Lung microvascular endothelial cell (primary cell): Measurements from ENCODE around the gene ADAMTSL4. TPM values are rescaled to one million over a fixed set of nuclear protein-coding genes. Genes with fewer than 3 reads are reported as not detected.
"Not testable (repeated sequence)": the region's sequence is repeated elsewhere in the genome, so short reads cannot be mapped to it uniquely, and the experiment has no call there.

Experiments
- DNase-seq, 2 donors: peaks; one replicate each; pipeline versions ENCODE4 v3.0.0 to v3.0.0-alpha.2; 2010; ENCODE audit warnings: low read depth in 2 of 2
- total RNA-seq: library from RNA; depleted of rRNA; stranded (reverse); fragments of >200 nt; gene quantifications from 2 replicates; pipeline ENCODE4 v1.2.1, GENCODE V29; 2014

ADAMTSL4 gene
- total RNA-seq, 1 donor from 2014 or later = 0.20 TPM

DNA sequence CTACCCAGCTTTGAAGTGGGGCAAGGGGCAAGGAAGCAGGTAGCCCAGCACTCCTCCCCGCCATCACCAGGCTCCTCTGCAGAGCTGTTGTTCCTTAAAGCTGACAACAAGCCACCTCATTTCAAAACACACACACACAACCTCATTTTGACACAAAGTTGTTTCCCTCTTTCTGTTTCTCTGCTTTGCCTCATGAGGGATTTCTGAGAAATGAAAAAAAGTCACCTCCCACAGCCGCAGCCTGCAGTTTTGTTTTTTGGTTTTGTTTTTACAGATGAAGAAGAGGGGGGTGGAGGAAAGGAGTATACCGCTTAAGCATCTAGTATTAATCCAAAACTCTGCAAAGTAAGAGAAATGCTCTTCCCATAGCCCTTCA is 18.1 kb downstream of the ADAMTSL4 start:
- DNase-seq = no peak

DNA sequence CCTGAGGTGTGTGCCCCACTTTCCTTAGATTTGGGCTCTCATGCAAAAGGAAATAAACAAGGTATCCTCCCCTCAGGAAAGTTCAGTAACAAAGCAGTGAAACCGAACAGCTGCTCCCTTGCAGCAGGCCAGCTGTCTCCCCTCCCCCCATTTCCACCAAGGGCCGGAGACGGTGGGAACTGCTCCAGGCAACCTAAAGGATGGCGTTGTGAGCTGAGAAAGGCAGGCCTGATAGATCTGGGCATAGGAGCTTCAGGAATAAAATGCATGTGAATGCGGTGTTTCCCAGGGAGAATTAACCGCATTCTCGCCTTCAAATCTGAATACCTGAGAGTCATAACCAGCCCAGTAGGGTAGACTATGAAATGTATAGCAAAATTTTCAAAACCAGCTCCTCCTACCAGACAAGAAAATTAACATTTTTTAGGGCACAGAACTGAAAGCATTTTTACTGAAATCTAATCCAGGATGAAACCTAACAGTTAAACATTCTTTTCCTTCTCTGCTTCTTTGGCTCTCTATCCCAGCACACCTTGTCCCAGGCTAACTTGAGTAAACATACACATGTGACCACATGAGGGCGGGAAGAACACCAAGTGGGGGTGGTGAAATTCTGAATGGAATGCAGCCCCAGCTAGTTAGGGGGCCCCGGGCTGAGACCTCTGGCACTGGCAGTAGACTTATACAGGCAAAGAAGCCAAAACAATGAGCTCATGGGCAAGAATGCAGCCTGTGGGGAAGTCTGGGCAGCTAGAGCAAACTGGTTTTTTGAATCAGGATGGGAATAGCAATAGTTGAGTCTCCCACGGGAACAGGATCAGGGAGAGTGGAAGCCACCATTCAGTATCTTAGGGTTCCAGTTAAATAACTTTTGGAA is 18.7 kb downstream of the ADAMTSL4 start:
- peak; percentile 93 to 98 for DNase-seq

DNA sequence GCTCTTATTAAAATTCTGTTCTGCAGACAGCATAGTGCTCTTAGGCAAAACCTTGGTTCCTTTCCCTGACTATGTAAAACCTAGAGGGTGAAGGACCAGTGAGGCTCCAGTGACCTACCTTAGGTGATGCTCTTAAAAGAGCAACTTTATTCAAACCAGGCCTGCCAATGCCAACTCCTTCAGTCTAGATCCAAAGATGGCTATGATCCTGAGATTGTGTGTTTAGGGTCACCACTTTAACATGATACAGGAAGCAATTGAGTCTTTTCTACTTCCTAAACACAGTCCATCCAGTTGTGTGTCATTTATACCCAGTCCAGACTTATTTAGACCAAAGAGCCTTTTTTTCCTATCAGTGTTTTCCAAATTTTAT is 19.4 kb downstream of the ADAMTSL4 start:
- DNase-seq = peak in 1 of 2 donors; percentile 71

DNA sequence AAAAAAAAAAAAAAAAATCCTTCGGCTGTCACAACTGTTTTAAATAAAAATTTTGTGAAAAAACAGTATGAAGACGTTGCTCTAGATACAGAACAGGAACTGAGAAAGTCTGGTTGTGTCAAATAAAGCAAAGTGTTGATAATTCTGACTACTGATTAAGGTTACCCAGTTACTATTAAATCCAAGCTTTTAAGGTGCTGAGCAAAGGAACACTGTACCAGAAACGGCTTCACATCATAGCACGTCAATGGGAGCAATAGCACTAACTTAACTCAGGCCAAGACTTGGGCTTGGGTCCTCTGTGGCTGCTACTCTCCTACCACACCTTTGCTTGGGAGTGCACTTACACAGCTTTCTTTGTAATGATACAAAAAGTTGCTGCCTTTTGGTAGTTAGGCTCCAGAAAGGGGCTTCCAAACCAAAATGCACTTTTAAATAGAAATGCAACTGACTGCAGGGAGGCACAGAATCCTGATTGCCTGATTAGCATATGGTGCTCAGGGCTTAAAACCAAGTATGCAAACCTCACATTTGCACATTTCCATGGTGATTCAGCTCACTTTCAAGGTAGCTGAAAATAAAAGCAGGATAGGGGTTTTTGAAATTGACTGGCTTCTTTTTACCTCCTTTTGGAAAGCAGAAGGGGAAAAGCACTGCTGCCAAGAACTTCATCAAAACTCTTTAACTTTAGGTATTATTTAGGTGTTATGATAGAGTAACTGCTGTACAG is 23.9 kb downstream of the ADAMTSL4 start:
- peak; percentile 10 to 16 for DNase-seq

DNA sequence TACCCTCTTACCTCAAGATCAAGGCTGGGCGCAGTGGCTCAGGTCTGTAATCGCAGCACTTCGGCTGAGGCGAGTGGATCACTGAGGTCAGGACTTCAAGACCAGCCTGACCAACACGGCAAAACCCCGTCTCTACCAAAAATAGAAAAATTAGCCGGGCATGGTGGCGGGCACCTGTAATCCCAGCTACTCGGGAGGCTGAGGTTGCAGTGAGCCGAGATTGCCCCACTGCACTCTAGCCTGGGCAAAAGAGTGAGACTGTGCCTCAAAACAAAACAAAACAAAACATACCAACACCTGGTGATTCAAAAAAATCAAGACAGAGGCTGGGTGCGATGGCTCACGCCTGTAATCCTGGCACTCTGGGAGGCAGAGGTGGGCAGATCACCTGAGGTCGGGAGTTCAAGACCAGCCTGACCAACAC is 24.5 kb downstream of the ADAMTSL4 start:
- peak in 1 of 2 donors; percentile 12 for DNase-seq

DNA sequence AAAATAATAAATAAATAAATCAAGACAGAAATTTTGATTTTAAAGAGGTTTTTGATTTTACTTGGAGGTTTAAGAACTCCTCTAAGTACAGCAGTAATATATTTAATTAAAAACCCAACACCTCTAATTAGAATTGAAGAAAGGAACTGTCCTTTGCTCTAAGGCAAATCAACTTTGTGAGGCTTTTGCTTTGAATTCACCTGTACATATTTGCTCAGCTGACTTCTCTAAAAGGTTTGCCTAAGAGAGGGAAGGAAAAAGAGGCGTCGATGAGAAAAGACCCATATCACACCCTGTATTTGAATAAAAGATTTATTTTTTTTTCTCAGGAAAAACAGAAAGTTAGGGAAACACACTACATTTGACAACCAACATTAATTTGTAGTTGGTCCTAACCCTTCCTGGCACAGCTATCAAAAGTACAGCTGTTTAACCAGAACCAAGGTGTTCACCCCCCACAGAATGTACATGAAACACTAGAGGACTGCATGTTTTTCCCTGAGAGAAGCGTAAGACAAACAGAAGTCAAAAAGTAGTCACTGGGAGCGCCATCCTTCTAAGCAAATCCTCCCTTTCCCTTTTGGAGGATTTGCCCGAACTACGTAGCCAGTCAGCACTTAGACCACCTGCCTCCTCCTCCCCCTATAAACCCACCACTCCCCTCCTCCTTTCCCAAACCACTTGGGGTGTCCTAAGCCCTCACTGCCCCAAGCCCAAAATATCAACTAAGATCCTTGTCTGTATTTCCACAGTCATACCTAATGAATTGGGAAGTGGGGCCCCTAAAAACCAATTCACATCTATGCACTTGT is 25.3 kb downstream of the ADAMTSL4 start:
- DNase-seq = peak; percentile 9 to 38

DNA sequence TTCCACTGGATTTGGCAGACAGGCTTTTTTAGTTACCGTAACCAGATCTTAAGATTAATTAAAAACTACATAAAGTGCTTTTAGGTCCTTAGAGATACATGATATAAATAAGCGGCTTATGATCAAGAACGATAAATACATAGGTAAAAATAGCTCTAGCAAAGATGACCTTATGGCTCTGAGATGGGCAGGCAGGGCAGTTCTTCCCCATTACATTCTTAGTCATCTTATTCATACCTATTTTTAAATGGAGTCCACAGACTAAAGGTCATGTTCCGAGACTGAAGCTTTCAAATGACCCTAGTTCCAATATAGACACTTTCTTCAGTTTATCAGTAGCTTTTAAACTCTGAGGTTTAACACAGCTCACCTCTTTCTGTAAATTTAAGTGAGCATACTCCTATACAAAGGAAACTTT is 25.9 kb downstream of the ADAMTSL4 start:
- DNase-seq = peak; percentile 5 to 31

DNA sequence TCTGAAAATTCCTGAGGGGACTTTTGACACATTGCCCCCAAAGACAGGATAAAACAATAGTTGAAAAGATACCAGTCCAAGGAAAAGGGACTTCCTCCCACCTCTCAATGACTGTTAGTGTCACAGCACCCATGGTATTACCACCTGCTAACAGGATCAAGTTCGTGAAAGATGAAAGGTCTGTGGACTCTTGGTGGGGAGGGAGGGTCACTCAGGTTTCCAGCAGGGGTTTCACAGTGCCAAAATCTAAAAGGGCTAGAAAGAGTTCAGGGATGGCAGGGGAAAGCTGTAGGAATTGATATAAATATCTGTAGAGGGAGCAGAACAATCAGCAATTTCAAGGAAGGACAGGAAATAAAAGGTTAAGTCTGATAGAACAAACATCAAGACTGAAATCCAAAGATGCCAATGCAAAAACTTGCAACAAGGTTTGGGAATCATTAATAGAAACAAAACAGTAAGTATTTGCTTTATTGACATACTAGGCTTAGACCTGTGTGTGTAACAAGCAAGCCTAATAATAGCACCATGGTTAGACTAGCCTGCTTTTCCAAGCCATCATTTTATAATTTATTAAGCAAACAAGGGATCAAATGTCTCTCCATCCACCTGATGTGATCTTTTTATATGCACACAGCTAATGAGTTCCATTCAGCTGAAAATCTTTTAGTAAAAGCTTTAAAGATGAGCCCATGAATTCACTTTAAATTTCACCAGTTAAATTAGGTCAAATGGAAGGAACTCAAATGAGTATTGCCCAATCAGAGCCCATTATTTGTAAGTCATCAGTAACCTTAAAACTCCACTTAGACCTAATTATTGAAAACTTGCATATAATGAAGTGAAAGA is 26.5 kb downstream of the ADAMTSL4 start:
- peak; percentile 5 to 20 for DNase-seq

DNA sequence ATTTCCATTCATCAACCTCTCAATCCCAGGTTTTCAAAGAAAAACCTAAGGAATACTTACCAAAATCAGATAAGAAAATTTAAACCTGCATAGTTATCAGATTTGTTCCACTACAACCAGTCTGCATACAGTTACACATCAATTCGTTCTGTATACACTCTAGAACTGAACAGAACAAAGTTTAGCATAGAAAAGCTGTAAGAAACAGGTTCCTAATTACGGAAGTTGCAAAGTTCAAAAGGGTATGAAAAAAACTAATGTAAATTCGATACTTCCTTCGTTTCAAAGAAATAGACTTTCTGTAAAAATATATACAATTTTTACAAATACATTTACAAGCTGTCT is 27.1 kb downstream of the ADAMTSL4 start:
- no peak for DNase-seq

DNA sequence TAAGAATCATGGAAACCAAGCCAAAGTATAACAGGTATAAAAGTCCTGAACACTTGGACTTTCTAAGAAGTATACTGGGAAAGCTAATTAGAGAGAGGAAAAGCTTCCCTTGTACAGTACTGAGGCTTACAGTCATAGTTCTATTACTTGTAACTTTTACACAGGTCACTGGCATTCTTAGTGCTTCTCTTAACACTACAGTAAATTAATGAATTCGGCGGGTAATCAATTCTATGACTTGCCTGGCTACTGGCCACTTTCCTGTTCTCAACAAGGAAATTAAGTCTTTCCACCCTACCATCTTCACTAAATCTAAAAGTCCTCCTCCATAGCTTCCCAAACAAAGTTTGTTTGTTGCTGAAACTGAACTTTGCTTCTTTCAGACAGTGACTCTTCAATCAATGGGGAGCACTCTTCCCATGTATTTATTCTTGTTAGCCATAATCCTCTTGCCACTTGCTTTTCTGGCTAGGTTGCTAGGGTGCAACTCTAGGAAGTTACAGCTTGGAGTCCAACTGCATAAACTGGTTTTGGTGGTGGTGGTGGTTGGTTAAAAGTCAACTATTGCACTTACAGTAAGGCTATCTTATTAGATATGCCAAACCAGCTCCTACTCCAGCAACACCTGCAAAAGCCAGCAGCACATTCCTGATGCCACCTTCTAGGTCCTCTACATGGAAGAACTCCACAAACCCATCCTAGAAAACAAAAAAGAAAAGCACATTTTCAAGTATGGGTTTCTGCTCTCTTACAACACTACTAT is 27.8 kb downstream of the ADAMTSL4 start:
- peak; percentile 23 to 44 for DNase-seq

DNA sequence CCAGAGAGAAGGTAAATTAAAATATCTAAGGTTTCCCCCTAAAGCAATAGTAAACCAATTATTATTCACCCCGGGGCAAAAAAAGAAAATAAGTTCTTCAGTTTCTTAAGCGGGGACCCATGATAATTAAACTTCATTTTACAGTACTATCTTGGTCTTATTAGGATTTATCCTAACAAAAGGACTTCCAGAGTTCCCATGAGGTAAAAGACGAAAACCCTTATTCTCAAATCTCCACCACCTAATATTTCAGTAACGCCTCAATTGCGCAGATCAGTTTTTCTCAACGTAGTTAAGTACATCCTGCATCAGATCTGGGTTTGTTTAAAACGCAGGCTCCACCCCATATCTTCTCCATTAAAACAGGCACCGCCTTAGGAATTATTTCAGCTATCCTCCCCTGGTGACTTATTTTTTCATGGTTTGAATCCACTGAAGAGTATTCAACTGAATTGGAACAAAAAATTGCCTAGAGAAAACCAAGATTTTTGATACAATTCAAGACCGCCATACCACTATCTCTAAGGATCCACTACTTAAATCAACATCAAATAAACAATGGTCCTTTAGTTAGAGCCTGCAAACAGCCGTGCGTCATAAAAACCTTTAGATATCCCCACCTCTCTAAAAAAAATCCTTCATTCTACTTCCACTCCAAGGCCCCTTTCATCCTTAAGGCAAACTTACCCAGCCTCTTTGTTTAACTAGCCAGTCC is 28.5 kb downstream of the ADAMTSL4 start:
- DNase-seq = peak; percentile 28 to 54

DNA sequence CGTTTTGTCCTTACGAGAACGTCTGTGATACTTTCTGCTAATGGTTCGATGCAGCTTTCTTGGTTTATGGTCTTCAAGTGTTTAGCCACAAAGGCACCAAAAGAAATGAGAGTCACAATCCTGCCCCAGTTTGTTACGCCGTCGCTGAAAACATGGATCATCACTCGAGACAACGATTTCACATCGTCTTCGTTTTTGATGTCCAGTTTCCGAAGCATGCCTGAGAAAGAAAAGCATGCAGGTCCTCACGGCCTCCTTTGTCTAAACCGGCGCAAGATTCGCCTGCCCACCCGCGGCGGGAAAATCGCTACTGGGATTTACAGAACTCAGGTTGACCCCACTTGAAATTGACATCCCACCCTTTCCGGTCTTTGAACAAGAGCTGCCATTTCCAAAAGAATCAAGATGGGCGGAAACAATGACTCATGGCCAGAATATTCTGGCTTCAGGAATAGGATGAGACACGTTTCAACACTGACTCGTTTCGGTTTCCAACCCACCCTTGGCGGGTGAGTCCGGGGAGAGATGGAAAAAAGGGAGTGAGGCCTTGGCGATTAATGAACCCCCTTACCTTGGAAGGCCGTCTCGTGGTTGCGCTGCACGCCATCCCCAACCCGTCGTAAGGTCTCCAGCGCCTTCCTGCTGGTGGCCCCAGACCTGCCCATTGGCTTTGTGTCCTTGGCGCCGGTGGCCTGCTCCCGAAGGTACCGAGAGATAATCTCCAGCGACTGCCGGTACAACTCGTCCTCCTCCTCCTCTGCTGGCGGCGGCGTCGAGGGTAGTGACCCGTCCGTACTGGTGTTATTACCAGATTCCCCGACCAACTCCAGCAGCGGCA is 29.3 kb downstream of the ADAMTSL4 start:
- DNase-seq = peak; percentile 94 to 95

DNA sequence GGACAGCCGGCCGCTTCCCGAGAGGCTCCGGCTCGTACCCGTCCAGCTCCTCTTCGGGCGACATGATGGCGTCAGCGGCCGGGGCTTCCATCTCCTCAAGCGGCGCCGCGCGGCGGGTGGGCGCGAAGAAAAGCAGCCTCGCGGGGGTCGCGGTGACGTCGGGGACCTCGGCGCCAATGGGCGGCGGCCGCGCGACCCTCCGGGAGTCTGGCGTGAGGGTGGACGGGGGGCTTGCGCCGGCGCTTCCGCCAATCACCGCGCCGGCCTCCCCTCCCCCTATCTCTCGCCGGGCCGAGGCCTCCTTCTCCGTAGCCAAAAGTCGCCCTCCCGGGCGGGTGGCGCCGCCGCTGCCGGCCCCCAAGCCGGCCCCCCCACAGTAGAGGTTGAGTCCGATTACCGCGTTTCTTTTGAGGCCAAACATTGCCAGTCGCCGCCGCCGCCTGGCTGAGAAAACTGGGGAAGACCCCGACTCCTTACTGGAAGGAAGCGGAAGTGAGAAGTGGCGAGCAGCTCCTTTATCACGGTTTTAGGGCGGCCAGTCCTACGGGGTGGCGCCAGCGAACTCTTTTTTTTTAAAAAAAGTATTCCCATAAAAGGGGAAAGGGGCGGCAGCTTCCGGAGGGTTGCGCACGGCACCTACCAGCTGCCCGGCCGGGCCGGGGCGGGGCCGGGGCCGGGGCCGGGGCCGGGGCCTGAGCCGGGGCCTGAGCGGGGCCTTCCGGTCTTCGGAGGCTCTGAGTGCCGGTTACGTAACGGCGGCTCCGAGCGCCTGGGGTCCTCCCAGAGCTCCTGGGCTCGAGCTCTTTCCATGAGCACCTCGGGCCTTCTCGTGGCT is 30.1 kb downstream of the ADAMTSL4 start, which contains the start of gene MCL1:
TSS of gene MCL1 (minus strand) at position 501 of the 835 bp plus-strand sequence. CDS start at position 421, 80 bp downstream.
- DNase-seq = peak; percentile 96

DNA sequence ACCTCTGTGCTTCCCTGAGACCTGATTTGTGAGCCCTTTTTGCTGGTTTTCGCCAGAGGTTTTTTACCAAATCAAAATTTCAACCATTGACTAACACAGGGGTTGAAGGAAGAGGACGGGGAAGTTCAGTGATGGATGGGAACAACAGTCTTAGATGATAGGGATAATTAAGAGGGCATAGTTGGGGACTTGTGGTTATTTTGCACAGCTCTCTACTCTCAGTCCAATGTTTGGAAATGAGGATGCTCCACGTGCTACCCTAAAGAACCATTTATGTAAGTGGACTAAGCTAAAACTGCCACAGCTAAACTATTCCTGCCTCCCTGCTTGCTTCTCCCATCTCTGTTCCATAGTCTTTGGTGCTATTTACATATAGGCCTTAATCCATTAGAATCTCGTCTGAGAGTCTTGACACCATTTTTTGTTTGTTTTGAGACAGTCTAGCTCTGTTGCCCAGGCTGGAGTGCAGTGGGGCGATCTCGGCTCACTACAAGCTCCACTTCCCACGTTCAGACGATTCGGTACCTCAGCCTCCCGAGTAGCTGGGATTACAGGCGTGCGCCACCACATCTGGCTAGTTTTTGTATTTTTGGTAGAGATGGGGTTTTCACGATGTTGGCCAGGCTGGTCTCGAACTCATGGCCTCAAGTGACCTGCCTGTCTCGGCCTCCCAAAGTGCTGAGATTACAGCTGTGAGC is 30.9 kb downstream of the ADAMTSL4 start:
- no peak for DNase-seq

DNA sequence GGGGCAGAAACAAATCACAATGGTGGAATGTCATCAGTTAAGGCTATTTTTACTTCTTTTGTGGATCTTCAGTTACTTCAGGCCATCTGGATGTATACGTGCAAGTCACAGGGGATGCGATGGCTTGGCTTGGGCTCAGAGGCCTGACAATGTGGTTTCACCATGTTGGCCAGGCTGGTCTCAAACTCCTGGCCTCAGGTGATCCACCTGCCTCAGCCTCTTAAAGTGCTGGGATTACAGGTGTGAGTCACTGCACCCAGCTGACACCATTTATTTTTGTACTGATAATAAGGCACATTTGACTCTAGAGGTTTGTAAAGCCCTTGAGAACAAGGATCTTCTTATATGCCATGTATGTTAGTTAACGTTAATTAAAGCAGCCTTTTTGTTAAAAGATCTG is 31.8 kb downstream of the ADAMTSL4 start:
- DNase-seq = not testable (repeated sequence)

DNA sequence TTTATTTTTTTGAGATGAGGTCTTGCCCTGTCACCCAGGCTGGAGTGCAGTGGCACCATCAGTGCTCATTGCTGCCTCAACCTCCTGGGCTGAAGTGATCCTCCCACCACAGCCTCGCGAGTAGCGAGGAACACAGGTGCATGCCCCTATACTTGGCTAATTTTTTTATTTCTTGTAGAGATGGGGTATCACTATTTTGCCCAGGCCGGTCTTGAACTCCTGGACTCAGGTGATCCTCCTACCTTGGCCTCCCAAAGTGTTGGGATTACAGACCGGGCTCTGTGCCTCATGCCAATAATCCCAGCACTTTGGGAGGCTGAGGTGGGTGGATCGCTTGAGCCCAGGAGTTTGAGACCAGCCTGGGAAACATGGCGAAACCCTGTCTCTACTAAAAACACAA is 32.2 kb downstream of the ADAMTSL4 start:
- DNase-seq = not testable (repeated sequence)

DNA sequence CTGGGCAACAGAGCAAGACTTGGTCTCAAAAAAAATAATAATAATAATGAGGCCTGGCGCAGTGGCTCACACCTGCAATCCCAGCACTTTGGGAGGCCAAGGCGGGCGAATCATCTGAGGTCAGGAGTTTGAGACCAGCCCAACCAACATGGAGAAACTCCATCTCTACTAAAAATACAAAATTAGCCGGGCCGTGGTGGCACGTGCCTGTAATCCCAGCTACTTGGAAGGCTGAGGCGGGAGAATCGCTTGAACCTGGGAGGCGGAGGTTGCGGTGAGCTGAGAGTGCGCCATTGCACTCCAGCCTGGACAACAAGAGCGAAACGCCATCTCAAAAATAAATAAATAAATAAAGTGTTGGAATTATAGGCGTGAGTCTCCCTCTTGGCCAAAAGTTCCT is 32.8 kb downstream of the ADAMTSL4 start:
- DNase-seq = not testable (repeated sequence)
